ENCODE data around the gene MRC2. TPM values are rescaled to one million over a fixed set of nuclear protein-coding genes. Genes with fewer than 3 reads are reported as not detected.

Gene MRC2
- total and polyA plus RNA-seq, 9 of the 15 experiments (the other 6 are each of a cell fraction or from before 2014, with no cell fraction given): 0.28 to 11.5 (median 6.6) TPM

DNA sequence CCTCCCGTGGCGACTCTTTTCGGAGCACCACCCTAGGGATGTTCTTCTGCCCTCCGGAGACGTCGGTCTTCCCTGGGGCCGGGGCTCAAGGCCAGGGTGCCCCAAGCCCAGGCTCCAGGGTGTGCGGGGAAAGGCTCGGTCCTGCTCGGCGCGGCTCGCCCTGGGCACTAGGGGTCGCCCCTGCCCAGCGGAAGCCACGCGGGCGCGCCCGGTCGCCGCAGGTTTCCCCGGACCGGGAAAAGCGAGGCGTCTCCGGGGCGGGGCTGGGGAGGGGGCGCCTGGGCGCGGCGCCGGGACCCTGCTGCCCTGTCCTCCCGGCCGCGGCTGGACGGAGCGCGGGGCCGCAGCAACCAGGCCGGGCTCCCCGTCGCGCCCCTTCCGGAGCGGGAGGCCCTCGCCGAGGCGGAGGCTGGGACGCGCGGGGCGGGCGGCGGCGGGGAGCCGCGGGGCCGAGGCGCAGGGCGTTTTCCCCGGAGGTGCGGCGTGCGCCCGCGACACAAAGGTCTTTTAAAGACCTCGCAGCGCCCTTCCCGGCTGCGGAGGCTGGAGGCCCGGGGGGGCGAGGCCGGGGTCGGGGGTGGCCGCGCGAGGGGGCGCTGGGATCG is 76.4 kb downstream of the MRC2 start (continued):
- TF ChIP-seq, protein P1, sequence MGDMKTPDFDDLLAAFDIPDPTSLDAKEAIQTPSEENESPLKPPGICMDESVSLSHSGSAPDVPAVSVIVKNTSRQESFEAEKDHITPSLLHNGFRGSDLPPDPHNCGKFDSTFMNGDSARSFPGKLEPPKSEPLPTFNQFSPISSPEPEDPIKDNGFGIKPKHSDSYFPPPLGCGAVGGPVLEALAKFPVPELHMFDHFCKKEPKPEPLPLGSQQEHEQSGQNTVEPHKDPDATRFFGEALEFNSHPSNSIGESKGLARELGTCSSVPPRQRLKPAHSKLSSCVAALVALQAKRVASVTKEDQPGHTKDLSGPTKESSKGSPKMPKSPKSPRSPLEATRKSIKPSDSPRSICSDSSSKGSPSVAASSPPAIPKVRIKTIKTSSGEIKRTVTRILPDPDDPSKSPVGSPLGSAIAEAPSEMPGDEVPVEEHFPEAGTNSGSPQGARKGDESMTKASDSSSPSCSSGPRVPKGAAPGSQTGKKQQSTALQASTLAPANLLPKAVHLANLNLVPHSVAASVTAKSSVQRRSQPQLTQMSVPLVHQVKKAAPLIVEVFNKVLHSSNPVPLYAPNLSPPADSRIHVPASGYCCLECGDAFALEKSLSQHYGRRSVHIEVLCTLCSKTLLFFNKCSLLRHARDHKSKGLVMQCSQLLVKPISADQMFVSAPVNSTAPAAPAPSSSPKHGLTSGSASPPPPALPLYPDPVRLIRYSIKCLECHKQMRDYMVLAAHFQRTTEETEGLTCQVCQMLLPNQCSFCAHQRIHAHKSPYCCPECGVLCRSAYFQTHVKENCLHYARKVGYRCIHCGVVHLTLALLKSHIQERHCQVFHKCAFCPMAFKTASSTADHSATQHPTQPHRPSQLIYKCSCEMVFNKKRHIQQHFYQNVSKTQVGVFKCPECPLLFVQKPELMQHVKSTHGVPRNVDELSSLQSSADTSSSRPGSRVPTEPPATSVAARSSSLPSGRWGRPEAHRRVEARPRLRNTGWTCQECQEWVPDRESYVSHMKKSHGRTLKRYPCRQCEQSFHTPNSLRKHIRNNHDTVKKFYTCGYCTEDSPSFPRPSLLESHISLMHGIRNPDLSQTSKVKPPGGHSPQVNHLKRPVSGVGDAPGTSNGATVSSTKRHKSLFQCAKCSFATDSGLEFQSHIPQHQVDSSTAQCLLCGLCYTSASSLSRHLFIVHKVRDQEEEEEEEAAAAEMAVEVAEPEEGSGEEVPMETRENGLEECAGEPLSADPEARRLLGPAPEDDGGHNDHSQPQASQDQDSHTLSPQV (IDR thresholded peaks at IDR 0.05): peak; percentile 61; the same call in 1 of the 2 replicates
- TF ChIP-seq ZNF561 (CRISPR knock-in tag; conservative IDR thresholded peaks at IDR 0.05) (no peak), KDM4B (IDR thresholded peaks at IDR 0.05; ENCODE audit: borderline replicate concordance in 2 of 2, low read depth in 1 of 2) (no peak), WHSC1 (IDR thresholded peaks at IDR 0.05; ENCODE audit: low read length) (no peak), HOXB6 (CRISPR knock-in tag; IDR thresholded peaks at IDR 0.05; ENCODE audit: borderline replicate concordance) (no peak), BACH1 (tag; IDR thresholded peaks at IDR 0.05) (no peak), SAFB2 (IDR thresholded peaks at IDR 0.05; ENCODE audit: borderline replicate concordance, low read depth, low read length, severe bottlenecking) (no peak), NFE2L1 (tag; IDR thresholded peaks at IDR 0.05; ENCODE audit: borderline replicate concordance, low read depth) (no peak), KAT8 (IDR thresholded peaks at IDR 0.05; ENCODE audit: low read depth) (no peak), FIP1L1 (IDR thresholded peaks at IDR 0.05; ENCODE audit: low read depth, low read length, poor library complexity, severe bottlenecking) (no peak), GATAD2A (IDR thresholded peaks at IDR 0.05) (no peak)
- TF ChIP-seq, protein P2, sequence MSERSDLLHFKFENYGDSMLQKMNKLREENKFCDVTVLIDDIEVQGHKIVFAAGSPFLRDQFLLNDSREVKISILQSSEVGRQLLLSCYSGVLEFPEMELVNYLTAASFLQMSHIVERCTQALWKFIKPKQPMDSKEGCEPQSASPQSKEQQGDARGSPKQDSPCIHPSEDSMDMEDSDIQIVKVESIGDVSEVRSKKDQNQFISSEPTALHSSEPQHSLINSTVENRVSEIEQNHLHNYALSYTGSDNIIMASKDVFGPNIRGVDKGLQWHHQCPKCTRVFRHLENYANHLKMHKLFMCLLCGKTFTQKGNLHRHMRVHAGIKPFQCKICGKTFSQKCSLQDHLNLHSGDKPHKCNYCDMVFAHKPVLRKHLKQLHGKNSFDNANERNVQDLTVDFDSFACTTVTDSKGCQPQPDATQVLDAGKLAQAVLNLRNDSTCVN (CRISPR knock-in tag; IDR thresholded peaks at IDR 0.05): no peak
- TF ChIP-seq, protein P3, sequence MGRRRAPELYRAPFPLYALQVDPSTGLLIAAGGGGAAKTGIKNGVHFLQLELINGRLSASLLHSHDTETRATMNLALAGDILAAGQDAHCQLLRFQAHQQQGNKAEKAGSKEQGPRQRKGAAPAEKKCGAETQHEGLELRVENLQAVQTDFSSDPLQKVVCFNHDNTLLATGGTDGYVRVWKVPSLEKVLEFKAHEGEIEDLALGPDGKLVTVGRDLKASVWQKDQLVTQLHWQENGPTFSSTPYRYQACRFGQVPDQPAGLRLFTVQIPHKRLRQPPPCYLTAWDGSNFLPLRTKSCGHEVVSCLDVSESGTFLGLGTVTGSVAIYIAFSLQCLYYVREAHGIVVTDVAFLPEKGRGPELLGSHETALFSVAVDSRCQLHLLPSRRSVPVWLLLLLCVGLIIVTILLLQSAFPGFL (CRISPR knock-in tag; IDR thresholded peaks at IDR 0.05): no peak
- TF ChIP-seq, protein P4, sequence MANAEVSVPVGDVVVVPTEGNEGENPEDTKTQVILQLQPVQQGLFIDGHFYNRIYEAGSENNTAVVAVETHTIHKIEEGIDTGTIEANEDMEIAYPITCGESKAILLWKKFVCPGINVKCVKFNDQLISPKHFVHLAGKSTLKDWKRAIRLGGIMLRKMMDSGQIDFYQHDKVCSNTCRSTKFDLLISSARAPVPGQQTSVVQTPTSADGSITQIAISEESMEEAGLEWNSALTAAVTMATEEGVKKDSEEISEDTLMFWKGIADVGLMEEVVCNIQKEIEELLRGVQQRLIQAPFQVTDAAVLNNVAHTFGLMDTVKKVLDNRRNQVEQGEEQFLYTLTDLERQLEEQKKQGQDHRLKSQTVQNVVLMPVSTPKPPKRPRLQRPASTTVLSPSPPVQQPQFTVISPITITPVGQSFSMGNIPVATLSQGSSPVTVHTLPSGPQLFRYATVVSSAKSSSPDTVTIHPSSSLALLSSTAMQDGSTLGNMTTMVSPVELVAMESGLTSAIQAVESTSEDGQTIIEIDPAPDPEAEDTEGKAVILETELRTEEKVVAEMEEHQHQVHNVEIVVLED (CRISPR knock-in tag; IDR thresholded peaks at IDR 0.05): no peak
- TF ChIP-seq, protein P5, sequence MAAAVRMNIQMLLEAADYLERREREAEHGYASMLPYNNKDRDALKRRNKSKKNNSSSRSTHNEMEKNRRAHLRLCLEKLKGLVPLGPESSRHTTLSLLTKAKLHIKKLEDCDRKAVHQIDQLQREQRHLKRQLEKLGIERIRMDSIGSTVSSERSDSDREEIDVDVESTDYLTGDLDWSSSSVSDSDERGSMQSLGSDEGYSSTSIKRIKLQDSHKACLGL (CRISPR knock-in tag; IDR thresholded peaks at IDR 0.05; ENCODE audit: borderline replicate concordance, poor library complexity, severe bottlenecking): no peak
- TF ChIP-seq, protein P6, sequence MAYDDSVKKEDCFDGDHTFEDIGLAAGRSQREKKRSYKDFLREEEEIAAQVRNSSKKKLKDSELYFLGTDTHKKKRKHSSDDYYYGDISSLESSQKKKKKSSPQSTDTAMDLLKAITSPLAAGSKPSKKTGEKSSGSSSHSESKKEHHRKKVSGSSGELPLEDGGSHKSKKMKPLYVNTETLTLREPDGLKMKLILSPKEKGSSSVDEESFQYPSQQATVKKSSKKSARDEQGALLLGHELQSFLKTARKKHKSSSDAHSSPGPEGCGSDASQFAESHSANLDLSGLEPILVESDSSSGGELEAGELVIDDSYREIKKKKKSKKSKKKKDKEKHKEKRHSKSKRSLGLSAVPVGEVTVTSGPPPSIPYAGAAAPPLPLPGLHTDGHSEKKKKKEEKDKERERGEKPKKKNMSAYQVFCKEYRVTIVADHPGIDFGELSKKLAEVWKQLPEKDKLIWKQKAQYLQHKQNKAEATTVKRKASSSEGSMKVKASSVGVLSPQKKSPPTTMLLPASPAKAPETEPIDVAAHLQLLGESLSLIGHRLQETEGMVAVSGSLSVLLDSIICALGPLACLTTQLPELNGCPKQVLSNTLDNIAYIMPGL (CRISPR knock-in tag; IDR thresholded peaks at IDR 0.05): 0 out of 2 replicates have a peak, but pooled peaks have one; percentile 52

Measured in K562 (cell line).